GM12801 (cell line): ENCODE measurements around the gene PTPN14.

ENCODE experiments used
- TF ChIP-seq, protein P1 (sequence below): IDR thresholded peaks from one replicate; pipeline ENCODE4 v1.5.1; 2011; ENCODE audit warnings: control low read depth; ENCODE audit not compliant: insufficient read length; ENCODE audit errors: extremely low read depth

The PTPN14 gene

DNA sequence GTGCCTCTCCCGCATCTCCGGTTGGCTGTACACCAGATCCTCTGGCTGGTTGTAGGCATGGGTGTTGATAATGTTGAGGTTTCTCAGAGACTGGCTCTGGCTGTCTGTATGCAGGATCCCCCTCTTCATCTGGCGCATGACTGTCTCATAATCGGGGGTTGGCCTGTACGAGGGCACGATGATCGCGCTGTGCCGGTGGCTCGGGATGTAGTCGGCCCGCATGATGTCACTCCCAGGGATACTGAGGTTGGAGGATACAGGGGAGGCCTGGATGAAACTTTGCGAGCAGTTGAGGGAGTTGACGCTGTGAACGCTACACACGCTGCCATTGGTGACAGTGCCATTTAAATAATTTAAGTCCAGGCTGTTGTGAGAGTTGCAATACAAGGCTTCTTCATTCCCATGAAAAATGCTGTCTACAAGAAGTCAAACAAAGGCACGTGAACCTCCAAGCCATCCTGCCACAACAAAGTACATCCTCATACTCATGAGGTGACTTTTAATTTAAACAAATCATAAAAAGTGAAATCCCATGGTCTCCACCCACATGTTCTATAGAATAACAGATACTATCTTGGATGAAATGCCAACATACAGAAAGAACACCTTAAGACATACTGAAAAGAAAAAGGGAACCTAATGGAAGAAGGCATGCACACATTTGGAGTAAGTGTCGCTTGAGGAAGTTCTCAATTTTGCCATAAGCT is 166.9 kb downstream of the PTPN14 start:
- TF ChIP-seq, protein P1, sequence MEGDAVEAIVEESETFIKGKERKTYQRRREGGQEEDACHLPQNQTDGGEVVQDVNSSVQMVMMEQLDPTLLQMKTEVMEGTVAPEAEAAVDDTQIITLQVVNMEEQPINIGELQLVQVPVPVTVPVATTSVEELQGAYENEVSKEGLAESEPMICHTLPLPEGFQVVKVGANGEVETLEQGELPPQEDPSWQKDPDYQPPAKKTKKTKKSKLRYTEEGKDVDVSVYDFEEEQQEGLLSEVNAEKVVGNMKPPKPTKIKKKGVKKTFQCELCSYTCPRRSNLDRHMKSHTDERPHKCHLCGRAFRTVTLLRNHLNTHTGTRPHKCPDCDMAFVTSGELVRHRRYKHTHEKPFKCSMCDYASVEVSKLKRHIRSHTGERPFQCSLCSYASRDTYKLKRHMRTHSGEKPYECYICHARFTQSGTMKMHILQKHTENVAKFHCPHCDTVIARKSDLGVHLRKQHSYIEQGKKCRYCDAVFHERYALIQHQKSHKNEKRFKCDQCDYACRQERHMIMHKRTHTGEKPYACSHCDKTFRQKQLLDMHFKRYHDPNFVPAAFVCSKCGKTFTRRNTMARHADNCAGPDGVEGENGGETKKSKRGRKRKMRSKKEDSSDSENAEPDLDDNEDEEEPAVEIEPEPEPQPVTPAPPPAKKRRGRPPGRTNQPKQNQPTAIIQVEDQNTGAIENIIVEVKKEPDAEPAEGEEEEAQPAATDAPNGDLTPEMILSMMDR: no peak

DNA sequence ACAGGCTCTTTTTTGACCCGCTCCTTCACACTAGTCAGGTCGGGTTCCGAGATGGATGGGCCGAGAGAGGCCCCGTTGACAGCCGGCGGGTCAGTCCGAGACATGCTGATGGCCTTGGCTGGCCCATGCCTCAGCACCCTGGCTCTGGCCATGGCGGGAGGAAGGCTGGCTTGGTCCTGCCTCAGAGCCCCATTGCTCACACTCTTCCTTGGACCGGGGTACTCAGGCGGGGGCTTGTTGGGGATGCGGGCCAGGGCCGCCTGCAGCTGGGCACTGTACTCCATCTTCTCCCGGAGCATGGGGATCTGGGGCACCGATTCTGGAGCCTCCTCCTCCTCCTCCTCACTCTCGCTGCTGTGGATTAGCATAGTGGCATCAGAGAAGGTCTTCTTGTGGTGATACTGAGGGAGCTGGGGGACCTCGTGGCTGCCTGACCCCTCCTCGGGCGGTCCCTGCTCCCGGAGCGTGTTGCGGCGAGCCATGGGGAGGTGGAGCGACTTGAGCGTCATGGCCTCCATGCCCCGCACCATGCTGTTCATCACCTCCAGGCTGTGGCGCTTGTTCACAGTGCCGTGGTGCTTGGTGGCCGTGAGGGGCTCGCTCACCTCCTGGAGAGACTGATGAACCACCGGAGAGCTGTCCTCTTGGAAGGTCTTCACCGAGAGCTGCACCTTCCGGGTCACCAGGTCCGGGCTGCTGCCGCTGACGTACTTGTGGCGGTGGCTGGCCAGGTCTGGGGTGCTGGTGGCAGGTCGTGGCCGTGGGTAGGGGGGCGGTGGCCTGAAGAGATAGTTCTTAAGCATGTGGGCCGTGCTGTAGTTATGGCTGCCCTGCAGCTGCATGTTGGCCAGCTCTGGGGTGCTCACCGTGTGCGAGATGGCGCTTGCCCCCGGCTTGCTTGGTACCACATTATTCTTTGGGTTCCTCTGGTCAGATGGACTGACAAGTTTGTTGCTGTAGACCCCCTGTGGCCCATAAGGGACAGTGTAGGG is 167.7 kb downstream of the PTPN14 start:
- TF ChIP-seq, protein P1: no peak

DNA sequence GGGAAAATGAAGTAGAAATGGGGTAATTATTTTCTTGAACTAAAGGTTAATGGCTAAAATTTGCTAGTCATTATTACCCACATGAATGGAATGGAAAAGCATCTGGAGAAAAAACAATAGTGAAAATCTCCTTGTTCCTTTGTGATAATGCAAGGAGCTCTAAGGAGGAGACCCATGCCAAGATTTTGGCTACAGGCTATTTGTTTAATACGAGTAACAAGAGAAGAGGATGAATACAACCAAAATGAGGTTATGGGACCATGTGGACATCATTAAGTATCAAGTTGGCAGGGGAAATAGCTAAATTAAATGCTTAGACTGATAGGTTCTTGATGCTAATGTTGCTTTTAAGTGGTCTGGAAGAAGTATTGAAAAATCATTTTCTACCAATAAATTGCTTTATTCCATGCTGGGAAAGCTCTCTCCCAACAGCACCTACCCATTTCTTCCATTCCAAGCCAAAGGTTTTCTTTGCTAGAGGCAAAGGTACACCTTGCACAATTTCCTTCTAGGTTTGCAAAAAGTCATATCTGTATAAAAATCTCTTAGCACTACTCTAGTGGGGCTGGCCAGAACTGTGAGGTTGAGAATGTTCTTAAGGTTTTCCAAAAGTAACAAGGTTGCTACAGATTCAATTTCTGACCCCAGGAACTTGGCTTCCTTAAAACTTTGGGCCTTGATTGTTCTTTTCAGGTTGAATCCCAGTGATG is 170.3 kb downstream of the PTPN14 start:
- TF ChIP-seq, protein P1: no peak

DNA sequence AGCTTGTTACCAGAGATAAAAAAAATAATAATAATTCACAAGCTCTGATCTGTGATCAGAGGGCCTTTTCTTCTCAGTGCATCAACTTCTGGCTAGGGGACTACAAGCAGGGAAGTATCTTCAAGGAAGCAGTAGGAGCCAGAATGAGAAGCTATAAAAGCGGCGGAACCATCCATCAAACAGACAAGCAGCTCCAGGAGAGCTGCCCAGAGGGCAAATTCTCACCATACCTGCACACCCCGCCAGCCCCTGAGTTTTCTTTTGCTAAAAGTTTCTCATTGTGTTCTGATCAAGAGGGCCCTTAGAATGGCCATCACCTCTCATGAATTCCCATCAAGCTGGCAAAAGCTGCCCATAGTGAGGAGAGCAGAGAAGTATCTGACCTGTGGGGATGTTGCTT is 171.0 kb downstream of the PTPN14 start:
- TF ChIP-seq, protein P1: no peak

DNA sequence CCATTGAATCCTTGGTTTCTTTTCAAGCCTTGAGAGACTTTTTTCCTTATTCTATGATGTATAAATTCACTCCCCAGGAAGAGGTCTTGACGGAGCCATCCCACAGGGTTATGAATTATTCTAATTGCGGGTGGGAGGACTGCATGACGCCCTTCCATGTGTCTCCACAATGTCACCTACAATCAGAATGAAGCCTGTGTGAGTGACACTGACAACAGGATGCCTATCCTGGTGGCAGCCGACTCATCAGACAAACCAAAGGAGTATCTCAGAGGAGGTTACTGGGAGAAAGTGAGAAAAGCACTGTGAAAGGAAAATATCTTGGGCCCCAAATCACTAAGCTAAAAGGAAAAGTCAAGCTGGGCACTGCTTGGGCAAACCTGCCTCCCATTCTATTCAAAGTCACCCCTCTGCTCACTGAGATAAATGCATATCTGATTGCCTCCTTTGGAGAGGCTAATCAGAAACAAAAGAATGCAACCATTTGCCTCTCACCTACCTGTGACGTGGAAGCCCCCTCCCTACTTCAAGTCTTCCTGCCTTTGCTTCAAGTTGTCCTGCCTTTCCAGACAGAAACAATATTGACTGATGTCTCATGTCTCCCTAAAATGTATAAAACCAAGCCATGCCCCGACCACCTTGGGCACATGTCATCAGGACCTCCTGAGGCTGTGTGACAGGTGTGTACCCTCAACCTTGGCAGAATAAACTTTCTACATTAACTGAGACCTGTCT is 172.0 kb downstream of the PTPN14 start:
- TF ChIP-seq, protein P1: no peak

DNA sequence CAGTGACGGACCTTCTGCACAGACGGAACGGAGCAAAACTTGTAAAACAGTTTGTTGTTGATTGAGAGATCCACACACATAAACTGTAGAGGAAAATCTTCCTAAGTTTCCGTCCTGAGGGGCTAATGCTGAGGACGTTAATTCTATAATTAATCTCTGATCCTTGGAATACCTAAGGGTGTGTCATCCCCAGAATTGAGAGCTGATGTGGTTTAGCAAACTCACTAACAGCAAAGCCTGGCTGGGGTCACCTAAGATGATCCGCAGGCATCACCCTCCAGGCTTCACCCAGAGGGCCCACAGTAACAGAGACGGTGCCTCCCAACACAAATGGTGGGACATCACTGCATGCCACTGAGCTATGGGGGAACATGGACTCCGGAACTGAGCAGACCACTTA is 172.9 kb downstream of the PTPN14 start:
- TF ChIP-seq, protein P1: no peak
